GM10266 (cell line): ENCODE measurements around the gene RPS6KA2.

Experiments
- DNase-seq: peaks from one replicate; pipeline ENCODE4 v3.0.0; 2012; ENCODE audit errors: extremely low spot score
- TF ChIP-seq, protein P1 (sequence below): IDR thresholded peaks from 2 replicates; pipeline ENCODE4 v1.5.1; 2012; ENCODE audit warnings: mild to moderate bottlenecking, low read depth; ENCODE audit not compliant: control insufficient read depth, insufficient read depth; ENCODE audit errors: missing control alignments

RPS6KA2 gene

GRCh38 chr6:166382500-166382932 is 244.5 kb downstream of the RPS6KA2 start:
- TF ChIP-seq, protein P1, sequence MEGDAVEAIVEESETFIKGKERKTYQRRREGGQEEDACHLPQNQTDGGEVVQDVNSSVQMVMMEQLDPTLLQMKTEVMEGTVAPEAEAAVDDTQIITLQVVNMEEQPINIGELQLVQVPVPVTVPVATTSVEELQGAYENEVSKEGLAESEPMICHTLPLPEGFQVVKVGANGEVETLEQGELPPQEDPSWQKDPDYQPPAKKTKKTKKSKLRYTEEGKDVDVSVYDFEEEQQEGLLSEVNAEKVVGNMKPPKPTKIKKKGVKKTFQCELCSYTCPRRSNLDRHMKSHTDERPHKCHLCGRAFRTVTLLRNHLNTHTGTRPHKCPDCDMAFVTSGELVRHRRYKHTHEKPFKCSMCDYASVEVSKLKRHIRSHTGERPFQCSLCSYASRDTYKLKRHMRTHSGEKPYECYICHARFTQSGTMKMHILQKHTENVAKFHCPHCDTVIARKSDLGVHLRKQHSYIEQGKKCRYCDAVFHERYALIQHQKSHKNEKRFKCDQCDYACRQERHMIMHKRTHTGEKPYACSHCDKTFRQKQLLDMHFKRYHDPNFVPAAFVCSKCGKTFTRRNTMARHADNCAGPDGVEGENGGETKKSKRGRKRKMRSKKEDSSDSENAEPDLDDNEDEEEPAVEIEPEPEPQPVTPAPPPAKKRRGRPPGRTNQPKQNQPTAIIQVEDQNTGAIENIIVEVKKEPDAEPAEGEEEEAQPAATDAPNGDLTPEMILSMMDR: no peak
- no peak for DNase-seq

- TF ChIP-seq, protein P1: peak; percentile 97
- DNase-seq: peak; percentile 80
Measured at GRCh38 chr6:166381733-166382499, 245.1 kb downstream of the RPS6KA2 start.

GRCh38 chr6:166381381-166381732 is 245.7 kb downstream of the RPS6KA2 start:
- DNase-seq: no peak
- TF ChIP-seq, protein P1: no peak

- DNase-seq: no peak
- TF ChIP-seq, protein P1: no peak
Measured at GRCh38 chr6:166379800-166380199, 247.3 kb downstream of the RPS6KA2 start.

DNA sequence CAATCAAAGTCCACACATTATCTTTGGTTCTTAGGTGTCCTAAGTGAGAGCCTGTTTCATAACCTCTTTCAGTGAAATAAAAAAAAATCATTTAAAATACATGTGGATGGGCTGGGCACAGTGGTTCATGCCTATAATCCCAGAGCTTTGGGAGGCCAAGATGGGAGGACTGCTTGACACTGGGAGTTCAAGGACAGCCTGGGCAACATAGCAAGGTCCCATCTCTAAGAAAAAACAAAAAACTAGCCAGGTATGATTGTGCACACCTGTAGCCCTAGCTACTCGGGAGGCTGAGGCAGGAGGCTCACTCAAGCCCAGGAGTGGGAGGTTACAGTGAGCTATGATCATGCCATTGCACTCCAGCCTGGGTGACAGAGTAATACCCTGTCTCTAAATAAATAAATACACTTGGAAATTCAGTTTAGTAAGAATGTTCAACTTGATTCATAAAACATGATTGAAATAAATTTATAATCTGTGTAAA is 247.9 kb downstream of the RPS6KA2 start:
- no peak for DNase-seq
- TF ChIP-seq, protein P1: no peak

DNA sequence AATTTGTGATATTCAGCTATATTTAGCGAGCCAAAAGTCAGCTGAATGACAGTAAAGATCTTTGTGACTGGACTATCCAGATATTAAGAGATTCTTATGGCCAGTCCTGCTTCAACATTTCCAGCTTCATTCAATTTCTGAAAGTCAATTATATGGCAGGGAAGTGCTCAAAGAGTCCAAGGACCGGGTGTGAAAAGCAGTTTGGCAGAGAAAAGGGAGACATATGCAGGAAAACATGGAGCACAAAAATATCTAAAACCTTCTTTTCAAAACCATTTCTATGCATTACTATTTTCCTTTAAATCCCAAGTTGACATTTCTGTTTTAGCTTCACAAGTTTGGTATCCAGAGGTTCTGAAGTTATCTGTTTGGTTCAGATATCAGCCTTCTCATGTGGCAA is 249.3 kb downstream of the RPS6KA2 start:
- TF ChIP-seq, protein P1: no peak
- DNase-seq: no peak

GRCh38 chr6:166375013-166375412 is 252.0 kb downstream of the RPS6KA2 start:
- TF ChIP-seq, protein P1: no peak
- DNase-seq: no peak
